Colonic mucosa (tissue), 4 donors: Measurements from ENCODE around the gene LMNTD1. TPM values are rescaled to one million over a fixed set of nuclear protein-coding genes. Genes with fewer than 3 reads are reported as not detected.

Experiments
- DNase-seq: peaks from one replicate; pipeline ENCODE4 v3.0.0-alpha.2; 2020
- H3K27ac ChIP-seq: fragments of 200-600 bp; one replicate; pipeline ENCODE4 v1.8.0; 2021
- H3K27me3 ChIP-seq: fragments of 200-600 bp; one replicate; pipeline ENCODE4 v1.8.0; 2021
- H3K36me3 ChIP-seq: fragments of 200-600 bp; one replicate; pipeline ENCODE4 v1.8.0; 2021
- H3K4me1 ChIP-seq: fragments of 200-600 bp; one replicate; pipeline ENCODE4 v1.8.0; 2021; ENCODE audit warnings: mild to moderate bottlenecking
- H3K4me3 ChIP-seq: fragments of 200-600 bp; one replicate; pipeline ENCODE4 v1.8.0; 2021
- H3K9ac ChIP-seq, 2 donors: one replicate each; pipeline ENCODE4 v1.7.0; 2013; ENCODE audit warnings: control low read depth in 2 of 2, low read depth in 2 of 2, low read length in 2 of 2
- H3K9me3 ChIP-seq: fragments of 200-600 bp; one replicate; pipeline ENCODE4 v1.8.0; 2021
- CTCF ChIP-seq: fragments of 200-600 bp; IDR thresholded peaks from one replicate; pipeline ENCODE4 v1.8.0; 2022; ENCODE audit warnings: antibody characterized with exemption, mild to moderate bottlenecking
- intact Hi-C: fragments of 100-400 bp; cut with DNase I; formaldehyde crosslinking; loops from one replicate; pipeline ENCODE4 v1.14.1; 2022
- total RNA-seq, 2 donors: library from RNA; stranded (reverse); fragmentation: NEBNext Ultra II Directional in 1 of 2; extraction: Animal tissue kit (Norgen Biotek cat#: 25700) in 1 of 2; gene quantifications; one replicate each; pipeline ENCODE4 v1.2.1, GENCODE V29; 2021
- donor health status: healthy.
- donor health status: DM: no; HTN: no; CAD: no.
- donor health status: DM: no; HTN: no; CAD: no.

The LMNTD1 gene
- total RNA-seq, 2 donors from 2014 or later = not detected

GRCh38 chr12:25480145-25480544 is 72.9 kb downstream of the LMNTD1 start:
- Histone ChIP-seq H3K9ac (no peak overlapping the region), H3K4me1 (no peaks in the 10 kb centered on the region), H3K36me3 (no peaks in the 10 kb centered on the region), H3K27ac (no peak overlapping the region), H3K27me3 (no peaks in the 10 kb centered on the region), H3K4me3 (no peak overlapping the region), H3K9me3 (no peaks in the 10 kb centered on the region)
- TF ChIP-seq CTCF = no peak
- intact Hi-C loops = no loop called here
- no peak for DNase-seq

GRCh38 chr12:25477217-25477616 is 75.9 kb downstream of the LMNTD1 start:
- no peak overlapping the region for H3K9ac ChIP-seq
- no peaks in the 10 kb centered on the region for H3K9me3 ChIP-seq
- H3K27me3 ChIP-seq = no peaks in the 10 kb centered on the region
- intact Hi-C loops = no loop called here
- H3K4me1 ChIP-seq = no peaks in the 10 kb centered on the region
- DNase-seq = no peak
- H3K4me3 ChIP-seq = no peak overlapping the region
- TF ChIP-seq CTCF = no peak
- no peak overlapping the region for H3K27ac ChIP-seq
- no peaks in the 10 kb centered on the region for H3K36me3 ChIP-seq

- no peak for TF ChIP-seq CTCF
- intact Hi-C loops = no loop called here
- Histone ChIP-seq H3K36me3 (no peaks in the 10 kb centered on the region), H3K4me3 (no peak overlapping the region), H3K27ac (no peak overlapping the region), H3K4me1 (no peaks in the 10 kb centered on the region), H3K27me3 (no peaks in the 10 kb centered on the region), H3K9ac (no peak overlapping the region), H3K9me3 (no peaks in the 10 kb centered on the region)
- DNase-seq = no peak
Observed at GRCh38 chr12:25472453-25472852, 80.6 kb downstream of the LMNTD1 start.

- no peak for TF ChIP-seq CTCF
- Histone ChIP-seq H3K9me3 (no peaks in the 10 kb centered on the region), H3K27me3 (no peaks in the 10 kb centered on the region), H3K27ac (no peak overlapping the region), H3K4me3 (no peak overlapping the region), H3K4me1 (no peaks in the 10 kb centered on the region), H3K9ac (no peak overlapping the region), H3K36me3 (no peaks in the 10 kb centered on the region)
- DNase-seq = no peak
- intact Hi-C loops = no loop called here
Observed at GRCh38 chr12:25469861-25470260, 83.2 kb downstream of the LMNTD1 start.

GRCh38 chr12:25469368-25469767 is 83.7 kb downstream of the LMNTD1 start:
- H3K4me3 ChIP-seq = no peak overlapping the region
- no peak for DNase-seq
- H3K36me3 ChIP-seq = no peaks in the 10 kb centered on the region
- no peak overlapping the region for H3K9ac ChIP-seq
- H3K27me3 ChIP-seq = no peaks in the 10 kb centered on the region
- intact Hi-C loops = no loop called here
- TF ChIP-seq CTCF = no peak
- H3K4me1 ChIP-seq = no peaks in the 10 kb centered on the region
- no peaks in the 10 kb centered on the region for H3K9me3 ChIP-seq
- no peak overlapping the region for H3K27ac ChIP-seq

GRCh38 chr12:25463521-25463920 is 89.6 kb downstream of the LMNTD1 start:
- H3K9ac ChIP-seq = no peak overlapping the region
- no peaks in the 10 kb centered on the region for H3K36me3 ChIP-seq
- H3K27me3 ChIP-seq = no peaks in the 10 kb centered on the region
- H3K9me3 ChIP-seq = no peaks in the 10 kb centered on the region
- DNase-seq = no peak
- H3K27ac ChIP-seq = no peak overlapping the region
- TF ChIP-seq CTCF = no peak
- H3K4me1 ChIP-seq = no peaks in the 10 kb centered on the region
- H3K4me3 ChIP-seq = no peak overlapping the region
- intact Hi-C loops = no loop called here
